ENCODE measurements around the gene ARL6IP4.

ARL6IP4 gene

DNA sequence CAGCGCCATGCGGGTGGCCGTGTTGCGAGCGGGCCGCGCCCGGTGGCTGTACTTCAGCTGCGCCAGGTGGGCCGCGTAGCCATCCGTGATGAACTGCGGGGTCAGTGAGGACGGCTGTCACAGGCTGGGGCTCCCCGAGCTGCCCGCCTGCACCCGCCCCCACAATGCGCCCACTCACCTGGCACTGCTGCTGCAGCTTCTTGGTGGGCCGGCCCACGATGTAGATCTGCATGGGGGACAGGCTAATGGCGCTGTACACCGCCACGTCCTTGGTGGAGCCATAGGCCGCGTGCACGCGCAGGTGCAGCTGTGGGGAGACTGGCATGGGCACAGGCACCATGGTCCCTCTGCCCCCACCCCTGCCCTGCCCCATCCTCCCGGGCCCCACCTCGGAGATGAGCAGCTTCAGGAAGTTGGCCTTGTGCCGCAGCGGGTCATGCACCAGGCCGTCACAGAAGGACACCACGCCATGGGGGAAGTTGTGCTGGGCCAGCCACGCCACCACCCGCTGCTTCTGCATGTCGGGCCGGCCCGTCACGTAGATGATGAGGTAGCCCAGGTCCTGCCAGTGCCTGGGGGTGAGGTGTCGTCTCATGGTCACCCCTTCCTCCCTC lies 5.9 kb downstream of the ARL6IP4 start:
- no peak overlapping the region for H3K4me3 ChIP-seq (replicated peaks; ENCODE audit: insufficient read depth, low read length)
- no peaks in the 10 kb centered on the region for H3K27me3 ChIP-seq (ENCODE audit: insufficient read depth, poor library complexity, severe bottlenecking)
- no peak for DNase-seq (ENCODE audit: low read depth in 1 of 2, low spot score in 1 of 2)
- H3K27ac ChIP-seq (replicated peaks), result no peak overlapping the region
- TF ChIP-seq, protein P1, sequence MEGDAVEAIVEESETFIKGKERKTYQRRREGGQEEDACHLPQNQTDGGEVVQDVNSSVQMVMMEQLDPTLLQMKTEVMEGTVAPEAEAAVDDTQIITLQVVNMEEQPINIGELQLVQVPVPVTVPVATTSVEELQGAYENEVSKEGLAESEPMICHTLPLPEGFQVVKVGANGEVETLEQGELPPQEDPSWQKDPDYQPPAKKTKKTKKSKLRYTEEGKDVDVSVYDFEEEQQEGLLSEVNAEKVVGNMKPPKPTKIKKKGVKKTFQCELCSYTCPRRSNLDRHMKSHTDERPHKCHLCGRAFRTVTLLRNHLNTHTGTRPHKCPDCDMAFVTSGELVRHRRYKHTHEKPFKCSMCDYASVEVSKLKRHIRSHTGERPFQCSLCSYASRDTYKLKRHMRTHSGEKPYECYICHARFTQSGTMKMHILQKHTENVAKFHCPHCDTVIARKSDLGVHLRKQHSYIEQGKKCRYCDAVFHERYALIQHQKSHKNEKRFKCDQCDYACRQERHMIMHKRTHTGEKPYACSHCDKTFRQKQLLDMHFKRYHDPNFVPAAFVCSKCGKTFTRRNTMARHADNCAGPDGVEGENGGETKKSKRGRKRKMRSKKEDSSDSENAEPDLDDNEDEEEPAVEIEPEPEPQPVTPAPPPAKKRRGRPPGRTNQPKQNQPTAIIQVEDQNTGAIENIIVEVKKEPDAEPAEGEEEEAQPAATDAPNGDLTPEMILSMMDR (IDR thresholded peaks at IDR 0.05; ENCODE audit: insufficient read depth, low read length), result no peak
- TF ChIP-seq GABPA (IDR thresholded peaks at IDR 0.05; ENCODE audit: low read depth) (no peak), SPI1 (IDR thresholded peaks at IDR 0.05; ENCODE audit: borderline replicate concordance, low read depth) (no peak), POLR2AphosphoS5 (IDR thresholded peaks at IDR 0.05; ENCODE audit: low read depth) (no peak)
- TF ChIP-seq, protein P2, sequence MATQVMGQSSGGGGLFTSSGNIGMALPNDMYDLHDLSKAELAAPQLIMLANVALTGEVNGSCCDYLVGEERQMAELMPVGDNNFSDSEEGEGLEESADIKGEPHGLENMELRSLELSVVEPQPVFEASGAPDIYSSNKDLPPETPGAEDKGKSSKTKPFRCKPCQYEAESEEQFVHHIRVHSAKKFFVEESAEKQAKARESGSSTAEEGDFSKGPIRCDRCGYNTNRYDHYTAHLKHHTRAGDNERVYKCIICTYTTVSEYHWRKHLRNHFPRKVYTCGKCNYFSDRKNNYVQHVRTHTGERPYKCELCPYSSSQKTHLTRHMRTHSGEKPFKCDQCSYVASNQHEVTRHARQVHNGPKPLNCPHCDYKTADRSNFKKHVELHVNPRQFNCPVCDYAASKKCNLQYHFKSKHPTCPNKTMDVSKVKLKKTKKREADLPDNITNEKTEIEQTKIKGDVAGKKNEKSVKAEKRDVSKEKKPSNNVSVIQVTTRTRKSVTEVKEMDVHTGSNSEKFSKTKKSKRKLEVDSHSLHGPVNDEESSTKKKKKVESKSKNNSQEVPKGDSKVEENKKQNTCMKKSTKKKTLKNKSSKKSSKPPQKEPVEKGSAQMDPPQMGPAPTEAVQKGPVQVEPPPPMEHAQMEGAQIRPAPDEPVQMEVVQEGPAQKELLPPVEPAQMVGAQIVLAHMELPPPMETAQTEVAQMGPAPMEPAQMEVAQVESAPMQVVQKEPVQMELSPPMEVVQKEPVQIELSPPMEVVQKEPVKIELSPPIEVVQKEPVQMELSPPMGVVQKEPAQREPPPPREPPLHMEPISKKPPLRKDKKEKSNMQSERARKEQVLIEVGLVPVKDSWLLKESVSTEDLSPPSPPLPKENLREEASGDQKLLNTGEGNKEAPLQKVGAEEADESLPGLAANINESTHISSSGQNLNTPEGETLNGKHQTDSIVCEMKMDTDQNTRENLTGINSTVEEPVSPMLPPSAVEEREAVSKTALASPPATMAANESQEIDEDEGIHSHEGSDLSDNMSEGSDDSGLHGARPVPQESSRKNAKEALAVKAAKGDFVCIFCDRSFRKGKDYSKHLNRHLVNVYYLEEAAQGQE (IDR thresholded peaks at IDR 0.05; ENCODE audit: insufficient replicate concordance, low read depth), result no peak

- Histone ChIP-seq H3K4me3 (replicated peaks; ENCODE audit: insufficient read depth, low read length) (no peak overlapping the region), H3K27me3 (ENCODE audit: insufficient read depth, poor library complexity, severe bottlenecking) (no peaks in the 10 kb centered on the region), H3K27ac (replicated peaks) (no peak overlapping the region)
- TF ChIP-seq GABPA (IDR thresholded peaks at IDR 0.05; ENCODE audit: low read depth) (no peak), POLR2AphosphoS5 (IDR thresholded peaks at IDR 0.05; ENCODE audit: low read depth) (no peak), SPI1 (IDR thresholded peaks at IDR 0.05; ENCODE audit: borderline replicate concordance, low read depth) (no peak)
- TF ChIP-seq, protein P2 (IDR thresholded peaks at IDR 0.05; ENCODE audit: insufficient replicate concordance, low read depth), result no peak
- TF ChIP-seq, protein P1 (IDR thresholded peaks at IDR 0.05; ENCODE audit: insufficient read depth, low read length), result no peak
- DNase-seq (ENCODE audit: low read depth in 1 of 2, low spot score in 1 of 2), result no peak
These were observed 6.8 kb downstream of the ARL6IP4 start for GRCh38 chr12:122987086-122987951.

DNA sequence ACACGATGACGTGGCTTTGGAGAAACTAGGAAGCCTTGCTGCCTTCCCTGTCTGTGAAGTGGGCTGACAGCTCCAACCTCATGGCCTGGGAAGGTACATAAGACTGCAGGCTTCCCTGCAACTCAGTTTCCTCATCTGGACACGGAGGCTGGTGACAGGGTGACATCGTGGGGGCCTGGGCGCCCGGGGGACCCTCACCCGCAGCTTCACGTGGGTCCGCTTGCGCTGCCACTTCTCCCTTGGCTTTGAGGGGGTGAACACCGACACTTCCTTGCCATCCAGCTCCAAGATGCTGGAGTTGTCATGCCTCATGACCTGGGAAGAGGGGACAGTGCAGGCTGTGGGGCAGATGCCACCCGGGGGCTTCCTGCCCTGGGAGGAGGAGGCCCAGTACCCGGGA lies 7.6 kb downstream of the ARL6IP4 start:
- DNase-seq (ENCODE audit: low read depth in 1 of 2, low spot score in 1 of 2), result no peak
- Histone ChIP-seq H3K4me3 (replicated peaks; ENCODE audit: insufficient read depth, low read length) (no peak overlapping the region), H3K27me3 (ENCODE audit: insufficient read depth, poor library complexity, severe bottlenecking) (no peaks in the 10 kb centered on the region), H3K27ac (replicated peaks) (no peak overlapping the region)
- TF ChIP-seq, protein P1 (IDR thresholded peaks at IDR 0.05; ENCODE audit: insufficient read depth, low read length), result no peak
- TF ChIP-seq SPI1 (IDR thresholded peaks at IDR 0.05; ENCODE audit: borderline replicate concordance, low read depth), result no peak
- TF ChIP-seq, protein P2 (IDR thresholded peaks at IDR 0.05; ENCODE audit: insufficient replicate concordance, low read depth), result no peak
- no peak for TF ChIP-seq POLR2AphosphoS5 (IDR thresholded peaks at IDR 0.05; ENCODE audit: low read depth)
- no peak for TF ChIP-seq GABPA (IDR thresholded peaks at IDR 0.05; ENCODE audit: low read depth)
